ENCODE measurements around the gene TMIGD2.

The TMIGD2 gene

DNA sequence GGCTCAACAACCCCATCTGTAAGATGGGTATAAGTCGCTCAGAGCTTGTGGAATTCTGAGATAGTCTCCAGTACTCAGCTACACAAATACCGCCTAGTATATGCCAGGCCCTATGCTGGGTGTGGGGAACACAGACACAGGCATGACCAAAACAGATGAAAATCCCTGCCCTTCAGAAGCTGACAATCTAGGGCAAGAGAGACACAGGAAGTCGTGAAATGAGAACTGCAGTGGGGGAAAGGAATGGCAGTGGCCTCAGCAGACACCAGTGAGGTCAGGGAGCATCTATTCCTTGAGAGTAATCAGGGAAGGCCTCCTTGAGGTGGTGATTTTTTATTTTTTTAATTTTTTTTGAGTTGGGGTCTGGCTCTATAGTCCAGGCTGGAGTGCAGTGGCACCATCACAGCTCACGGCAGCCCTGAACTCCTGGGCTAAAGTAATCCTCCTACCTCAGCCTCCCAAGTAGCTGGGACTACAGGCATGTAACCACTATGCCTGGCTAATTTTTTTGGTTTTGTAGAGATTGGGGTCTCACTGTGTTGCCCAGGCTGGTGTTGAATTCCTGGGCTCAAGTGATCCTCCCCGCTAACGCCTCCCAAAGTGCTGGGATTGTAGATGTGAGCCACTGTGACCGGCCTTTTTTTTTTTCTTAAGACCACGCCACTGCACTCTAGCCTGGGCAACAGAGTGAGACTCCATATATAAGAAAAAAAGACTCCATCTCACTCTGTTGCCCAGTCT, 3.2 kb downstream of the TMIGD2 start:
- Histone ChIP-seq H3K9ac (ENCODE audit: low read length) (no peak overlapping the region), H3K27ac (ENCODE audit: low read length) (no peak overlapping the region), H4K20me1 (ENCODE audit: insufficient read depth, low read length) (no peaks in the 10 kb centered on the region), H3K4me3 (ENCODE audit: low read length) (no peak overlapping the region), H3K4me1 (ENCODE audit: low read length) (no peaks in the 10 kb centered on the region), H3K79me2 (ENCODE audit: low read length) (no peaks in the 10 kb centered on the region), H3K9me3 (ENCODE audit: insufficient read depth, low read length) (no peaks in the 10 kb centered on the region), H3K36me3 (replicated peaks; ENCODE audit: low read depth, low read length) (no peaks in the 10 kb centered on the region), H2AFZ (ENCODE audit: low read depth, low read length) (no peak overlapping the region), H3K4me2 (ENCODE audit: low read length) (no peak overlapping the region), H3K27me3 (ENCODE audit: low read depth, low read length) (peaks cover 4% of the 10 kb centered on the region; the same call in 1 of the 2 replicates)
- TF ChIP-seq EZH2phosphoT487 (IDR thresholded peaks at IDR 0.05; ENCODE audit: low read depth): no peak
- TF ChIP-seq, protein P1, sequence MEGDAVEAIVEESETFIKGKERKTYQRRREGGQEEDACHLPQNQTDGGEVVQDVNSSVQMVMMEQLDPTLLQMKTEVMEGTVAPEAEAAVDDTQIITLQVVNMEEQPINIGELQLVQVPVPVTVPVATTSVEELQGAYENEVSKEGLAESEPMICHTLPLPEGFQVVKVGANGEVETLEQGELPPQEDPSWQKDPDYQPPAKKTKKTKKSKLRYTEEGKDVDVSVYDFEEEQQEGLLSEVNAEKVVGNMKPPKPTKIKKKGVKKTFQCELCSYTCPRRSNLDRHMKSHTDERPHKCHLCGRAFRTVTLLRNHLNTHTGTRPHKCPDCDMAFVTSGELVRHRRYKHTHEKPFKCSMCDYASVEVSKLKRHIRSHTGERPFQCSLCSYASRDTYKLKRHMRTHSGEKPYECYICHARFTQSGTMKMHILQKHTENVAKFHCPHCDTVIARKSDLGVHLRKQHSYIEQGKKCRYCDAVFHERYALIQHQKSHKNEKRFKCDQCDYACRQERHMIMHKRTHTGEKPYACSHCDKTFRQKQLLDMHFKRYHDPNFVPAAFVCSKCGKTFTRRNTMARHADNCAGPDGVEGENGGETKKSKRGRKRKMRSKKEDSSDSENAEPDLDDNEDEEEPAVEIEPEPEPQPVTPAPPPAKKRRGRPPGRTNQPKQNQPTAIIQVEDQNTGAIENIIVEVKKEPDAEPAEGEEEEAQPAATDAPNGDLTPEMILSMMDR (IDR thresholded peaks at IDR 0.05; ENCODE audit: low read depth, low read length): no peak

DNA sequence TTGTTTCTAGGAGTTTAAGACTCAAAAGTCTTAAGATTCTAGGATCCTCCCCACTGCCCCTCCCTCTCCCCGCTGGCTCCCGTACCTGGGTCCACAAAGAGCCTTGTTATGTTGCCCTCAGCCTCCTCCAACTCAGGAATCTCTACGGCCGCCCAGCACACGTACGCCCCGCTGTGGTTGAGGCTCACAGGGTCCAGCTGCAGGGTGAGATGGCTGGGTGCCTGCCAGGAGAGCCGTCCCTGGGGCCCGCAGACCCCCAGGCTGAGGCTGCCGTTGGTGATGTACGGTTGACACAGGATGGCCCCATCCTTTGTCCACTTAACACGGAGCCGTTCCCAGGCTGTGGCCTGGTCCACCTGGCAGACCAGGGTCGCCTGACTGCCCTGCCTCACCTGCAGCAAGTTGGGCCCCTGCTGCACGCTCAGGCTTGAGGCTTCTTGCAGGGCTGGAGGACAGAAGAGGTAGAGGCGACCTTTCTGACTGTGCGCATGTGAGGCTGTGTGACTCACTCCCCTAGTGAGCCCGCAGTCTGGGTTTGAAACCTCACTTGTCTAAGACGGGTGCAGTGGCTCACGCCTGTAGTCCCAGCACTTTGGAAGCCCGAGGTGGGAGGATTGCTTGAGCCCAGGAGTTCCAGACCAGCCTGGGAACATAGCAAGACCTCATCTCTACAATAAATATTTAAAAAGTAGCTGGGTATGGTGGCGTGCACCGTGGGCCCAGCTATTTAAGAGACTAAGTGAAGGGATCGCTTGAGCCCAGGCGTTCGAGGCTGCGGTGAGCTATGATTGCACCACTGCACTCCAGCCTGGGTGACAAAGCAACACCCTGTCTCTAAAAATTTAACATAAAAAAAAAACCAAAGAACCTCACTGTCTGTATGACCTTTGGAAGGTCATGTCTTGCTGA, 4.0 kb downstream of the TMIGD2 start:
- H3K9me3 ChIP-seq (ENCODE audit: insufficient read depth, low read length): no peaks in the 10 kb centered on the region
- no peak for TF ChIP-seq EZH2phosphoT487 (IDR thresholded peaks at IDR 0.05; ENCODE audit: low read depth)
- TF ChIP-seq, protein P1 (IDR thresholded peaks at IDR 0.05; ENCODE audit: low read depth, low read length): no peak
- H3K4me1 ChIP-seq (ENCODE audit: low read length): no peaks in the 10 kb centered on the region
- H3K27me3 ChIP-seq (ENCODE audit: low read depth, low read length): peaks cover 4% of the 10 kb centered on the region; the same call in 1 of the 2 replicates
- H4K20me1 ChIP-seq (ENCODE audit: insufficient read depth, low read length): no peaks in the 10 kb centered on the region
- H3K4me2 ChIP-seq (ENCODE audit: low read length): no peak overlapping the region
- H3K36me3 ChIP-seq (replicated peaks; ENCODE audit: low read depth, low read length): no peaks in the 10 kb centered on the region
- H3K9ac ChIP-seq (ENCODE audit: low read length): no peak overlapping the region
- H2AFZ ChIP-seq (ENCODE audit: low read depth, low read length): no peak overlapping the region
- no peak overlapping the region for H3K27ac ChIP-seq (ENCODE audit: low read length)
- H3K79me2 ChIP-seq (ENCODE audit: low read length): no peaks in the 10 kb centered on the region
- no peak overlapping the region for H3K4me3 ChIP-seq (ENCODE audit: low read length)

DNA sequence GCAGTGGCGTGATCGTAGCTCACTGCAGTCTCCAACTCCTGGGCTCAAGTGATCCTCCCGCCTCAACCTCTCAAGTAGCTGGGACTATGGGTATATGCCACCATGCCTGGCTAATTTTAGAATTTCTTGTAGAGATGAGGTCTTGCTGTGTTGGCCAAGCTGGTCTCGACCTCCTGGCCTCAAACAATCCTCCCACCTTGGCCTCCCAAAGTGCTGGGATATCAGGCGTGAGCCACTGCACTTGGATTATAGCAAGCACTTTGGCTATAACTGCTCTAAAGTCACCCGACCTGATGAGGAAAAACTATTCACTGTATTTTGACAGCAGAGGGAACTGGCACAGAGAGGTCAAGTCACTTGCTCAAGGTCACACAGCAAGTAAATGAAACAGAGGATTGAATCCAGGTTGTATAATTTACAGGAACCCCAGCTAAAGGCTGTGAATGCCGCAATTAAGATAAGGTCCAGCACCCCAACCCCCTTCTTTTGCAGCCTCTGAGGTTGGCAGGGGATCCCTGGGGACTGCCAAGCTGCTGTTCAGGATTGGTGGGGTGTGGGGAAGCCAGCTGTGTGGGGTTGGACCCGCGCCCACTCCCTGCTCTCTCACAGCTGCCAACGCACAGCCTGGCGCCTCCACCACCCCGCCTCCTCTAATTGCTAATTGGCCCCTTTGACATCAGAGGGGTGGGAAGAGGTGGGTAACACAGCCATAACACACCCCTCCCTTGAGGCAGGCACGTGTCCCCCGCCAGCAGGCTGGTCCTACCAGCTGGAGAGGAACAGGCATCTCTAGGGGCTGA, 6.0 kb downstream of the TMIGD2 start:
- Histone ChIP-seq H3K4me3 (ENCODE audit: low read length) (no peak overlapping the region), H3K9me3 (ENCODE audit: insufficient read depth, low read length) (no peaks in the 10 kb centered on the region), H3K27ac (ENCODE audit: low read length) (no peak overlapping the region), H4K20me1 (ENCODE audit: insufficient read depth, low read length) (no peaks in the 10 kb centered on the region), H3K36me3 (replicated peaks; ENCODE audit: low read depth, low read length) (no peaks in the 10 kb centered on the region), H2AFZ (ENCODE audit: low read depth, low read length) (no peak overlapping the region), H3K4me2 (ENCODE audit: low read length) (no peak overlapping the region), H3K9ac (ENCODE audit: low read length) (no peak overlapping the region), H3K79me2 (ENCODE audit: low read length) (no peaks in the 10 kb centered on the region), H3K27me3 (ENCODE audit: low read depth, low read length) (peaks cover 4% of the 10 kb centered on the region; the same call in 1 of the 2 replicates), H3K4me1 (ENCODE audit: low read length) (no peaks in the 10 kb centered on the region)
- TF ChIP-seq, protein P1 (IDR thresholded peaks at IDR 0.05; ENCODE audit: low read depth, low read length): no peak
- no peak for TF ChIP-seq EZH2phosphoT487 (IDR thresholded peaks at IDR 0.05; ENCODE audit: low read depth)

Measured in OCI-LY3 (cell line).